ENCODE results near the gene ARHGAP27.

The ARHGAP27 gene

GRCh38 chr17:45436625-45437464, 4.2 kb upstream of the ARHGAP27 start:
- TF ChIP-seq, protein P1, sequence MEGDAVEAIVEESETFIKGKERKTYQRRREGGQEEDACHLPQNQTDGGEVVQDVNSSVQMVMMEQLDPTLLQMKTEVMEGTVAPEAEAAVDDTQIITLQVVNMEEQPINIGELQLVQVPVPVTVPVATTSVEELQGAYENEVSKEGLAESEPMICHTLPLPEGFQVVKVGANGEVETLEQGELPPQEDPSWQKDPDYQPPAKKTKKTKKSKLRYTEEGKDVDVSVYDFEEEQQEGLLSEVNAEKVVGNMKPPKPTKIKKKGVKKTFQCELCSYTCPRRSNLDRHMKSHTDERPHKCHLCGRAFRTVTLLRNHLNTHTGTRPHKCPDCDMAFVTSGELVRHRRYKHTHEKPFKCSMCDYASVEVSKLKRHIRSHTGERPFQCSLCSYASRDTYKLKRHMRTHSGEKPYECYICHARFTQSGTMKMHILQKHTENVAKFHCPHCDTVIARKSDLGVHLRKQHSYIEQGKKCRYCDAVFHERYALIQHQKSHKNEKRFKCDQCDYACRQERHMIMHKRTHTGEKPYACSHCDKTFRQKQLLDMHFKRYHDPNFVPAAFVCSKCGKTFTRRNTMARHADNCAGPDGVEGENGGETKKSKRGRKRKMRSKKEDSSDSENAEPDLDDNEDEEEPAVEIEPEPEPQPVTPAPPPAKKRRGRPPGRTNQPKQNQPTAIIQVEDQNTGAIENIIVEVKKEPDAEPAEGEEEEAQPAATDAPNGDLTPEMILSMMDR (IDR thresholded peaks at IDR 0.05): no peak
- H3K36me3 Mint-ChIP-seq (ENCODE audit: low read depth): no peaks in the 10 kb centered on the region

DNA sequence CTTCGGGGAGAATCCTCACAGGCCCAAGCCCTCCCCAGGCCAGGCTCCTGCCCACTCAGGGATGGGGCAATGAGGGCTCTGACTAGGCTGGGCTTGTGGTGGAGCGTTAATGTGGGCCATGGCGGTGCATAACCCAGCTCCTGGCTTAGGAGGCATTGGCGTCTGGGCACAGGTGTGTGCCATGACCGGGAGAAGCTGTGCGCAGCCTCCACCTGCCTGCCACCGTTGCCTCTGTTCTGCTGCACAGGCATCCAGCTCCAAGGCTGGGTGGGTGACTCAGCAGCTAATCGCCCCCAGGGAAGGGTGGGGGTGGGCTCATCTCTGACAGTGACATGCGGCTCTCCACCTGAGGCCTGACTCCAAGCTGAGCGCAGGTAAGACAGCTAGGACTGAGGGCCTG, 3.5 kb upstream of the ARHGAP27 start:
- H3K27me3 Mint-ChIP-seq (ENCODE audit: low read depth, poor library complexity): peaks cover 46% of the 10 kb centered on the region
- H3K4me3 Mint-ChIP-seq: no peak overlapping the region
- TF ChIP-seq, protein P1 (IDR thresholded peaks at IDR 0.05): no peak

More at GRCh38 chr17:45436625-45437464, 4.2 kb upstream of the ARHGAP27 start:
- H3K4me1 Mint-ChIP-seq: peaks cover 56% of the 10 kb centered on the region
- H3K9me3 Mint-ChIP-seq: no peaks in the 10 kb centered on the region
- no peak for DNase-seq
- peaks cover 42% of the 10 kb centered on the region for H3K27me3 Mint-ChIP-seq (ENCODE audit: low read depth, poor library complexity)
- no peak overlapping the region for H3K27ac Mint-ChIP-seq
- H3K4me3 Mint-ChIP-seq: no peak overlapping the region

GRCh38 chr17:45435481-45435880, 2.8 kb upstream of the ARHGAP27 start:
- TF ChIP-seq, protein P1 (IDR thresholded peaks at IDR 0.05): no peak
- no peaks in the 10 kb centered on the region for H3K36me3 Mint-ChIP-seq (ENCODE audit: low read depth)
- H3K27me3 Mint-ChIP-seq (ENCODE audit: low read depth, poor library complexity): peaks cover 53% of the 10 kb centered on the region
- no peak overlapping the region for H3K4me3 Mint-ChIP-seq
- no peaks in the 10 kb centered on the region for H3K9me3 Mint-ChIP-seq
- no peak for DNase-seq
- H3K4me1 Mint-ChIP-seq: peaks cover 51% of the 10 kb centered on the region
- no peak overlapping the region for H3K27ac Mint-ChIP-seq

More for the DNA sequence above, 3.5 kb upstream of the ARHGAP27 start:
- DNase-seq: no peak
- H3K9me3 Mint-ChIP-seq: no peaks in the 10 kb centered on the region
- no peaks in the 10 kb centered on the region for H3K36me3 Mint-ChIP-seq (ENCODE audit: low read depth)
- no peak overlapping the region for H3K27ac Mint-ChIP-seq
- peaks cover 51% of the 10 kb centered on the region for H3K4me1 Mint-ChIP-seq

- Mint-ChIP-seq H3K27me3 (ENCODE audit: low read depth, poor library complexity) (peaks cover 75% of the 10 kb centered on the region), H3K9me3 (no peaks in the 10 kb centered on the region), H3K4me1 (peaks cover 51% of the 10 kb centered on the region), H3K27ac (no peak overlapping the region), H3K4me3 (peak overlapping the region; percentile 58), H3K36me3 (ENCODE audit: low read depth) (no peaks in the 10 kb centered on the region)
- TF ChIP-seq, protein P1 (IDR thresholded peaks at IDR 0.05): no peak
- DNase-seq: no peak
Observed at GRCh38 chr17:45433159-45433535, 477 bp upstream of the ARHGAP27 start.

DNA sequence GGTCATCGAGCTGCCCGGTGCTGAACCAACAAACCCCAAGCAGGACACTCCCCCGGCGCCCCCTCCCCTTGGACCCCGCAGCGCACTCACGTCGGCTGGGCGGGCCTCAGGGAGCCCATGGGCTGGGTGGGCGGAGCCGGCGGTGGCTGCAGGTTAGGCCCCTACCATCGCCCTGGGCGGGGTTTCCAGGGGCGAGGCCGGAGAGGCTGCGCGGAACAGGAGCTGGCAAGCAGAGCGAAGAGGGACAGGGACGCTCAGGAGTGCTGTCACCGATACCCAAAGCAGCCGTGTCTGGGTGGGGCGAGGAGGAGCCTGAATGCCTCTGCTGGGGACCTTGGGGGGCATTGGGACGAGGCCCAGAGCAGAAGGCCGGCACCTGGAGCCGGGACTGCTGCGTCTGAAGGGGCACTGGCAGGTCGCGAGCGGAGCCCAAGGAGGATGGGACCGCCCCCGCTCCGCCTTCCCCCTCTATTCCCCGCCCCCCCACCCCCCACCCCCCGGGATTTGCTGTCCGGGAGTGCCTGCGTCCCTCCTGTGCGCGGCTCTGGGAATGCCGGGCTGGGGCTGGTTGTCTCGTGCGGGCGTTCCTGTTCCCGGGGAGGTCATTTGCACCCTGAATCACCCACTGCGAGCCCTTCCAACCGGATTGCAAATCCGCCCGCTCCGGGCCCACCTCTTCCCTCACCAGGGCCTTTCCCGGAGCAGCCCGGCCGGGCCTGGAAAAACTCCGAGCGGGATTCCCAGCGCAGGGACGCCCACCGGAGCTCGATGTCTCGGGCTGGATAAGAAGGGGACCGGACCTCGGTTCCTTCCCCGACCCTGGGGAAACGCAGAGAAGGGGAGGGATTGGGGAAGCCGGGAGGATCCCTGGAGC, 902 bp downstream of the ARHGAP27 start:
- DNase-seq: peak; percentile 84
- no peaks in the 10 kb centered on the region for H3K9me3 Mint-ChIP-seq
- peak overlapping the region; percentile 74 for H3K4me3 Mint-ChIP-seq
- TF ChIP-seq, protein P1 (IDR thresholded peaks at IDR 0.05): no peak
- H3K27me3 Mint-ChIP-seq (ENCODE audit: low read depth, poor library complexity): peaks cover 88% of the 10 kb centered on the region
- no peaks in the 10 kb centered on the region for H3K36me3 Mint-ChIP-seq (ENCODE audit: low read depth)
- H3K27ac Mint-ChIP-seq: no peak overlapping the region
- peaks cover 42% of the 10 kb centered on the region for H3K4me1 Mint-ChIP-seq
